GM19372 (cell line): ENCODE measurements around the gene RSPH3.
"Not testable (repeated sequence)": the region's sequence is repeated elsewhere in the genome, so short reads cannot be mapped to it uniquely, and the experiment has no call there.

Experiments used
- ATAC-seq: cut with Tn5 transposase; IDR thresholded peaks from one replicate; pipeline ENCODE4 v1.9.1; 2021; ENCODE audit warnings: mild to moderate bottlenecking, low read depth, moderate library complexity; ENCODE audit not compliant: unreplicated experiment

RSPH3 gene, protein sequence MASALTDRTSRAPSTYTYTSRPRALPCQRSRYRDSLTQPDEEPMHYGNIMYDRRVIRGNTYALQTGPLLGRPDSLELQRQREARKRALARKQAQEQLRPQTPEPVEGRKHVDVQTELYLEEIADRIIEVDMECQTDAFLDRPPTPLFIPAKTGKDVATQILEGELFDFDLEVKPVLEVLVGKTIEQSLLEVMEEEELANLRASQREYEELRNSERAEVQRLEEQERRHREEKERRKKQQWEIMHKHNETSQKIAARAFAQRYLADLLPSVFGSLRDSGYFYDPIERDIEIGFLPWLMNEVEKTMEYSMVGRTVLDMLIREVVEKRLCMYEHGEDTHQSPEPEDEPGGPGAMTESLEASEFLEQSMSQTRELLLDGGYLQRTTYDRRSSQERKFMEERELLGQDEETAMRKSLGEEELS

GRCh38 chr6:158999666-159000403, at the start of gene RSPH3:
RSPH3 (minus strand) TSS chr6:159000202; CDS start chr6:158999550, 652 bp downstream.
- peak; percentile 91 for ATAC-seq

DNA sequence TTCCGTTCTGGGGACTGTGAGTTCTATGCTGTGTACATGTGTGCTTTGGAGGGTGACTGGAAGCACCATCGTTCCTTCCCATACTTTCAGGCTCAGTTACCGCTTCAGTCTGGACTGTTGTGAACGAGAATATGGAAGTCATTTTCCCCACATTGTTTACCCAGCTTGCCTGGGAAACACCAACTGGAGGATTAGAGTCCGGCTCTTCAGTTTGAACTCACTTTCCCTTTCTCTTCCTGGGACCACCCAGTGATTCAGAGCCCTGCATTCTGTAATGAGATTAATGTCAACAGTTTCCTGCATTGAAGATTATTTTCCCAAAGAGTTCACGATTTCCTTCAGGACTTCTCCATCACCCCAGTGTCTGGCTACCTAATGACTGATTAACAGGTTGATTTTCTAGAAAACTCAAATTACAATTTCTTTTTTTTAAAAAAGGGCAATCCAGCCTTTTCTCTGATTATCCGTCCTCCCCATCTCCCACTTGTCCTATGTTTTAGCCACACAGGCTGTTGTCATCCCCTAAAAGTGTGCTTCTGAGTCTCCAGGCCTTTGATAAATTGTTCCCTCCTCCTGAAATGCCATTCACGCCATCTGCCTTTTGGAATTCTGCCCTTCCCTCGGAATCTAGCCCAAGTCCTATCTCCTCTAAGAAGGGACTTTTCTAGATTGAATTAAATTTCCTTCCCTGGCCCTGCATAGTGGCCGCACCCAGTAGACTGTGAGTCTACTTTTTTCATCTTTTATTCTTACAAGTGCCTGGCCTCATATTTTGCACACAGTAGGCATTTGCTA, 48.1 kb upstream of the RSPH3 start:
- ATAC-seq: no peak

DNA sequence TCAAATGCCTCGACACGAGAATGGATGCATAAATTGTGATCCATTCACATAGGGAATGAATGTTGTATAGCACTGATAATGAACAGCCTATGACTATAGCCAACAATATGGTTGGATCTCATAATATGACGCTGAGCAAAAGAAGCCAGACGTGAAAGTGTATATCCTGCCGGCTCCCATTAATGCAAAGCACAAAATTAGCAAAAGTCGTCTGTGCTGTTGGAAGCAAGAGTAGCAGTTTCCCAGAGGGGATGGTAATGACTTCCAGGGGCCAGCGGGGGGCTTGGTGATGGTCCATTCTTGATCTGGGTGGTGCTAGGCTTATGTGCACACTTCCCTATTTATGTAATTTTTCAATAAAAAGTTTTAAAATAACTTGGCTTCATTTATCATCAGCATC, 45.8 kb upstream of the RSPH3 start:
- no peak for ATAC-seq

DNA sequence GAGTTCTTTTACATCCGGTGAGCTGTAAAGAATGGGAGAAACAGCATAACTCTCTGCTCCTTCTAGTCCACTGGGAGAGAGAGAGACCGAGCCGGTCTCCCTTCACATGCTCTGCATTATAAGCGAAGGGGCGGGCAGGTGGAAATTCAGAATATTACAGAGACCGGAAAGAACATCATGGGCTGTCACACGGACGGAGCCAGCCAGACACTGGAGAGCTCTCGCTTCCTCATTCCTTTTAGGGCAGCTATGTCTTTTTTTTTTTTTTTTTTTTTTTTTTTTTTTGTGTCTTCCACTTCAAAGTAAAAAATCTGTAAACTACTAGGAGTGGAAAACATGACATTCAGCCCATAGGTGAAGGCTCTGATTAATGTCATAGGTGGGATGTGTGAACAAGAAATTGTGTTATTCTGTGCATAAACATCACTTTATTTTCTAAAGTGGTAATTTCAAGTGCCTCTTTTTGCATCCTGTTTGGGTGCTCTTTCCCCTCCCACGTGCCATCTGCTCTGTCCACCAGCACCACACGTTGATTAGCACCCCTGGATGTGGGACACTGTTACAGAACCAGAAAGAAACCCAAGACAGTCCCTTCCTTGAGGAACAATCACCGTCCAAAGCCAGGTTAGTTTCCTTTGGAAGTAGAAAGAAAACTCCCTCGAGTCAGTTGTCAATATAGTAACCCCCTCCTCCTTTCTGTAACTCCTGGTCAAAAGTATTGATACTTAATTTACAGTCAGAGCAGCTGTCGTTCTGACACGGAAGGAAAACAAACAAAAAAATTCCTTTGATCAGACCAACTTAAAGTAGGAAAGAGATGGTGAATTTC, 45.1 kb upstream of the RSPH3 start, which contains the start of gene TAGAP:
Gene TAGAP (minus strand): TSS at position 93 of the 829 bp plus-strand sequence. CDS start 845 bp downstream, outside the sequence.
- peak; percentile 84 for ATAC-seq

DNA sequence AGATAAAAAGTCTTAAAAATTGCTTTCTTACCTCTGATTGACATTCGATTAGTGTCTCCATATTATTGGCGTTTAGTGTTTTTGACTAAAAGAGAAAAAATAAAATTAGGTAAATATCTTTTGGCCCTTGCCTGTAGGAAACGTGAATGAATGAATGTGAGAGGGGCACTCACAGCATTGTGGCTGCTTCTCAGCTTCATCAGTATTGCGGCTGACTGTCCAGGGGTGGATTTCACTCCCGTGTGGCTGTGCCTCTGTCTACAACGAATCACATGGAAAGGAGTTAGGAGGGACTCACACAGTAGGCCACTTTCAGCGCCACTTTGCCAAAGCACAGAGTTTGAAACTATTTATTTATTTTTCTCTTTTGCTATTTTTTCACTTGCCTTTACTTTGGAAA, 43.9 kb upstream of the RSPH3 start:
- ATAC-seq: no peak

- no peak for ATAC-seq
These were observed 43.2 kb upstream of the RSPH3 start for GRCh38 chr6:159043251-159043650.

DNA sequence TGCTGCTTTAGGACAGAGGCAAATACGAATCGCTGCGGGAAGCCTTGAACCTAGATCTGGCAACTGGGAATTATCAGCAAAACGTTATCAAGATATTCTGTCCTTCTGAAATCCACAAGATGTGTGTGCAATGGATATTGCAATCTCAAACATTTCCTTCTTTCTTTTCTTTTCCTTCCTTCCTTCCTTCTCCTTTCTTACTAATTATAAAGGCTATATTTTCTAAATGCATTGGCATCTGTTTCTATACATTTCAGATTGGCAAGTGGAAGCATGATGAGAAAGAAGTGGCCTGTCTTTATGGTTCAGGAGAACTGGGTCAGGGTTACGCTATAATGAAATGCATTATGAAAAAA, 42.8 kb upstream of the RSPH3 start:
- no peak for ATAC-seq

- ATAC-seq: peak; percentile 39
These were observed 42.2 kb upstream of the RSPH3 start for GRCh38 chr6:159042003-159042825.

GRCh38 chr6:159041181-159041580, 41.2 kb upstream of the RSPH3 start:
- no peak for ATAC-seq

GRCh38 chr6:159039885-159040258, 39.9 kb upstream of the RSPH3 start:
- no peak for ATAC-seq

DNA sequence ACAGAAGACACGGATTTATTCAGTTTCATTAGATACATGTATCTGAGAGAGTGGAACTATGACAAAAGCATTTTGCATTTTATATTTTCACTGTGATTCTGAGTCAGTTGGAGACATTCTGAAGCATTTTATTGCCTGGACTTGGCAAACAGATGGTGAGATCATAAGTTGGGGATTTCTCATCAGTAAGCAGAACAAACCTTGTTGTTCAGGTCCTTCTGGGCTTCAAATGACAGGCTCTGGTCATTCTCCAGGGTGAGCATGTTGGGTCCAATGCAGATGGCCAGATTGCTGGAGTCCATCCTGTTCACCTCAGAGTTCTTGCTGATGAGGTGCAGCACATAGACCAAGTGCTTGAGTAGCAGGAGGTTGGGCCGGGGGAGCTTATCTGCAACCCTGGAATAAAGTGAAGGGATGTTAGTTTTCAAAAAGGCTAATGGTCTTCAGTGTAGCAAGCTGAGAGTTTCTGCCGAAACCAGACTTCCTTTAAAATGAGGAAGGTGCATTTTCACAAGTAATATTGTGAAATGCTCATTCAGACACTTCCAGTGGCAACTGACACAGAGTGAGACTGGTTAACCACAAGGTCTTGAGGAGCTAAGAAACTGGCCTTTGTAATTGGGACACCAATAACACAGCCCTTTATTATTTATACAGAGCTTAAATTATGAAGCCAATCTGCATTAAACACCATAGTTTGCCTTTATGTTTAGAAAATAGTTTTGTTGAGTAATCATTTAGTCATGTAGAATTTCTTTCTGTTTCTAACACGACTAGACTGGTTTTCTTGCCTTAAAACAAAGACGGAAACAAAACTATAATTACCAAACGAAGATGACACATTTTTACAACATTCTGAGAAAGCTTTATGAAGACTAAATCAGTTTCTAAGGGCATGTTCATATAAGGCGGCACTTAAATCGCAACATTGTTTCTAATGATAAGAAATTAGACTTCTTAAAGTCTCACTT, 39.2 kb upstream of the RSPH3 start:
- peak; percentile 75 for ATAC-seq

DNA sequence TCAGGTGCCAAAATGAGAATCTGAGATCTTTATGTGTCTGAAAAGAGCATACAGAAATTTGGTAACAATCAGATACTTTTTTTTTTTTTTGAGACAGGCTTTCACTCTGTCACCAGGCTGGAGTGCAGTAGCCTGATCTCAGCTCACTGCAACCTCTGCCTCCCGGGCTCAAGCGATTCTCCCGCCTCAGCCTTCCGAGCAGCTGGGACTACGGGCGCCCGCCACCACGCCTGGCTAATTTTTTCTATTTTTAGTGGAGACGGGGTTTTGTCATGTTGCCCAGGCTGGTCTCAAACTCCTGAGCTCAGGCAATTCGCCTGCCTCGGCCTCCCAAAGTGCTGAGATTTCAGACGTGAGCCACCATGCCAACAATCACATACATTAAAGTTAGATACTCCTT, 38.3 kb upstream of the RSPH3 start:
- not testable (repeated sequence) for ATAC-seq

DNA sequence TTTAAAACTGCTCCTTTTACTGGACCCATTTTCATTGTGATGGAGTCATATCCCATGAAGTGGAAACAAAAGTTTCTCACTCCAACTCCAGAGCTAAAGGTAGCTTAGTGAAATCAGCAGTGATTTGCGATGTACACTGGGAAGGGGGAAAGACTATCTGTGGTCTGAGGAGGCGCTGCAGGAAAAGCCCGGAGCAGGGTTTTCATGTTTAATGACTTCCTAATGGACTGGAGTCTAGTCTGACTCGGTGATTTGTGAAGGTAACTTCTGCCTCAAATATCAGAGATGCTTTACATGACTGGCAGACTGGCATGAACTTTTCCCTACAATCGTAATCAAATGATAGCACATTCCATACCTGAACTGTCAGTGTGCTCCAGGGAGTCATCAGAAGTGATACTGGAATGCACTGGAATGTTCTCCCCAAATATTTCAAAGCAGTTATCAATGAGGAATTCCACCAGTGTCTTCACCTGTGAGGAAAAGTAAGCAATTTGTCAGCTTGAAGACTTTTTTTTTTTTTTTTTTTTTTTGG, 37.8 kb upstream of the RSPH3 start:
- ATAC-seq: no peak

GRCh38 chr6:159036673-159037072, 36.7 kb upstream of the RSPH3 start:
- no peak for ATAC-seq

DNA sequence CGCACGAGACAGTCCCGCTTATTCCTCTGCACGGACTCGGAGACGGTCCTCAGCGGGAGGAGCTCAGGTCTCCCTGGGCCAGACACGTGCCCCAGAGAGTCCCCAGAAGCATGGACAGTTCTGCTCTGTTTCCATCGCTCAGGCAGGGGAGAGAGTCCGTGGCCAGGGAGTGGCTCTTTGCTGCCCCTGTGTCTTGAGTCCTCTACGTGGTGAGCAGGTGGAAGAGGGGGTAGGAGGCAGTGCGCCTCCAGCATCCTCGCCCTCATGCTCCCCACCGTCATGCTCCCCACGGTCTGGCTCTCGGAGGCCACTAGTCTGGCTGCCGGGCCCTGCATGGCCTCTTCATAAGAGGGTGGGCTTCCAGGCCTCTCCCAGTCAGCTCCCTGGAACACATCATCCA, 35.9 kb upstream of the RSPH3 start:
- ATAC-seq: no peak

- no peak for ATAC-seq
These were observed 33.4 kb upstream of the RSPH3 start for GRCh38 chr6:159033160-159034049.

- ATAC-seq: no peak
These were observed 31.8 kb upstream of the RSPH3 start for GRCh38 chr6:159031846-159032245.
